Stimulated activated CD4-positive, alpha-beta T cell treated with anti-CD3 and anti-CD28 coated beads, Interleukin-12 subunit alpha, Interleukin-12 subunit beta, amount 100 ng/mL, for 24 hours (primary cell): ENCODE data around the gene PAK6.

ENCODE experiments used
- DNase-seq, 2 experiments: peaks; one replicate each; pipeline ENCODE4 v3.0.0-alpha.2; 2020; ENCODE audit warnings: low read depth in 2 of 2

PAK6 gene

GRCh38 chr15:40292246-40292645 is 53.4 kb downstream of the PAK6 start:
- no peak for DNase-seq

DNA sequence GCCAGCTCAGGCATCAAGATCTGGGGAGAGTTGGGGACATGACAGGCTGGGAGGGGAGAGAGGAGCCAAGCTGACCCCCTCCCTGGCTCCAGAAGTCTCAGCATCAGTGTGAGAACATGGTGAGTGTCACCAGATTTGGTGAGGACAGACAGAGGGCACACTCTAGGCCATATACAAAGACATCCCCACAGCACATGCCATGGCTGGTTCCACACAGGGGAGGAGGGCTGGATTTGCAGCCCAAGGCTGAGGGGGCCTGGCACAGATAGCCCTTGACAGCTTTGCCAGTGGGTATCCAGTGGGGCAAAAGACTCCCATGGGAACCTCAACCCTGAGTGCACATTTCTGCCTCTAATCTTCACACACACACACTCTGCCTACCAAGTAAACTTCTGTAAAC is 54.1 kb downstream of the PAK6 start:
- DNase-seq, result no peak

DNA sequence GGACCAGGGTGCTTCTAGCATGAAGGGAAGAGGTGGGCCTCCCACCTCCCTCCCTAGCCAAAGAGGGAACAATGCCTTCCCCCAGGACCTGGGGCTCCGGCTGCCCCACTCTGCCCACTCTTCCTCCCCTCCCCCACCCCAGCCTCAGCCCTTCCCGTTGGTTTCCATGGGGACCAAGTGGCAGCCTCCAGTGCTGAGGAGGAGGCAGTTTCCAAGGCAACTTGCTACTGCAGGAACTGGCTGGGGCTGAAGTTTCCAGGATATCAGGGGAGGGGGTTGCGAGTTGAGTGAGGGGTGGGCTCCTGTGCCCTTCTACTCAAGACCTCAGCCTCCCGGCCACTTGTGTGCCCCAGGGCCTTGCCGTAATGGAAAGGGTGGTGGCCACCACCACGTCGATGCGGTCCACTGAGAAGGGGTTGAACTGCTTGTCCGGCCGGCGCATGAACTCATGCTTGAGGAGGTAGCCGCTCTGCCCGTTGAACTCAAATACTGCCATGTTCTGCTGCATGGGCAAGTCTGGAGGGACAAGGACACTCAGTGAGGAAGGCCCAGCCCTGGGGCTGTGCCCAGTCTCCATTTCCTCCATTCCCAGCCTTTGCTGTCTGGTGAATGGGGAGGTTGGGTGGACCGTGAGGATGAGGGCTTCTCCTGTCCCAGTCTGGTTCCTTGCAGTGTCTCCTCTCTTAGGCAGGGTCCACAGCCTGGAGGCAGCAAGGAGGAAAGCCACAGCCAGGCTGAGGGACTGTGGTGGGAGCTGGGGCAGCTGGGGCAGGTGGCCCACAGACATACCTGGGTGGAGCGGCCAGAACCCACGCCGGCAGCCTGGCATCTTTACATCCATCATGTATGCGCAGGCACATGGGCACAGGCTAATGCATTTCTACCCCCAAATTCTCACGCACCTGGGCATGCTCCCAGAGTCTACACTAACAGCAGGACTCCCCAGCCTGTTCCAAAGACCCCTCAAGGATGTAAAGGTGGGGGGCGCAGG is 55.3 kb downstream of the PAK6 start:
- no peak for DNase-seq

- DNase-seq, result no peak
Observed at GRCh38 chr15:40295297-40295696, 56.4 kb downstream of the PAK6 start.

GRCh38 chr15:40295877-40296560 is 57.2 kb downstream of the PAK6 start:
- no peak for DNase-seq

DNA sequence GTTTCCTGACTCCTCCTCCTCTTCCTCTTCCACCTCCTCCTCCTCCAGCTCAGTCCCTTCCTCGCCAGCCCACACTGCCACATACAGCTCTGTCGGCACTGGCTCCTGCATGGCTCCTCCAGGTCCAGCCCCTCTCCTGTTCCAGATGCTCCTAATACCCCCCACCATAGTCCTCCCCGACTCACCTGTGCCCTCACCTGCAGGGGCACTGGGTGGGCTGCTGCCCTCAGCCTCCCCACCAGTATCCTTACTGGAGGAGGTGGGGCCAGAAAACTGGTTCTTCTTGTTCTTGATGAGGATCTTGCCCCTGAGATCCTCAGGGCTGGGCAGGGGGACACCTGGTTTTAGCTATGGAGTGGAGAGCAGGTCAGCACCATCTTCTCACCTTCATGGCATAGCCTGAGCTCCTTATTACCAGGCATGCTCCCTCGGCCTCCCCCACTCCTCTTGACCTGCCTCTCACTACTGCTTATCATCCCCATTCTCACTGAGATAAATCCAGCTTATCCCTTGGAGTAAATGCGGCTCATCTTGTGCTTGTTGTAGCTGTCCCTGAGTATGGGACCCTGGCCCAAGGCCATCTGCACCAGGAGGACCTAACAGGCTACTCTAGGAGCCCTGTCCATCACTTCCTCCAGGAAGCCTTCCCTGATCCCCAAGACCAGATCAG is 57.8 kb downstream of the PAK6 start:
- DNase-seq, result no peak

- DNase-seq, result no peak
Observed at GRCh38 chr15:40297356-40297755, 58.5 kb downstream of the PAK6 start.

DNA sequence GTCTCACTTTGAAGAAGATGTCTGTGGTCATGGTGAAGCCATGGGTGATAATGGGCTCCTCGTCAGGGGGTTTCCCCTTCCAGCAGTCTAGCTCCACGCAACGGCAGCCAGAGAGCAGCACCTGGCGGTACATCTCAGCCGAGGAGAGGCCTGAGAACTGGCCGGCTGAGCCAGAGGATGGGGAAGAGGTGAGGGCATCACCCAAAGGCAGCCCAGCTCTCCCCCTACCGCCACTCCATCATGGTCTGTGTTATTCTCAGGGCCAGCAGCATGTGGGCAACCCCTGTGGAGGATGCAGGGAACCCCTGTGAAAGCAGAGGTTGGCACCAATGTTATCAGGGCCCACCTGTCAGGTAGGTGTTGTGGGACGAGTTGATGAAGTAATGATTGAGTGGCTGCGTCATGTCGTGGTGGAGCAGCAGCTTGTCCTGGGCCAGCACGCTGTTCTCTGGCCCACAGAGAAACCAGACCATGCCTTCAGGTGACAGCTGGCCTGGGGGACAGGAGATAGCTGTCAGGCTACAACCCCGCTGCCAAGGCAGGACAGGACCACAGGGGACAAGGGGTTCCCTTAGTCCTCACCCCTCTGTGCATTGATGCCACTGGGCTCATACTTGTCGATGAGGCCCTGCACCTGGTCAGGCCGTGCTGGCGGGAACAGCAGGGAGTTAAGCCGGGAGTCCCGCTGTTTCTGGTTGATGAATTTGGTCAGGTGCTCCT is 59.5 kb downstream of the PAK6 start:
- DNase-seq, result no peak

DNA sequence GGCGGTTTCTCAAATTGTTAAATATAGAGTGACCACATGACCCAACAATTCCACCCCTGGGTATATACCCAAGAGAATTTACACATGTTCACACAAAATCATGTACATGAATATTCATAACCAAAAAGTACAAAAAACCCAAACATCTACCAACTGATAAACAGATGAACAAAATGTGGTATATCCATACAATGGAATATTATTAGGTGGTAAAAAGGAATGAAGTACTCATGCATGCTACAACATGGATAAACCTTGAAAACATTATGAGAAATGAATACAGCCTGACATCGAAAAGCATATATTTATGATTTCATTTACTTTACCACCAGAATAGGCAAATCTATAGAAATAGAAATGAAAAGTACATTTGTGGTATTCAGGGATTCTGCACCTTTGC is 61.5 kb downstream of the PAK6 start:
- DNase-seq, result no peak

DNA sequence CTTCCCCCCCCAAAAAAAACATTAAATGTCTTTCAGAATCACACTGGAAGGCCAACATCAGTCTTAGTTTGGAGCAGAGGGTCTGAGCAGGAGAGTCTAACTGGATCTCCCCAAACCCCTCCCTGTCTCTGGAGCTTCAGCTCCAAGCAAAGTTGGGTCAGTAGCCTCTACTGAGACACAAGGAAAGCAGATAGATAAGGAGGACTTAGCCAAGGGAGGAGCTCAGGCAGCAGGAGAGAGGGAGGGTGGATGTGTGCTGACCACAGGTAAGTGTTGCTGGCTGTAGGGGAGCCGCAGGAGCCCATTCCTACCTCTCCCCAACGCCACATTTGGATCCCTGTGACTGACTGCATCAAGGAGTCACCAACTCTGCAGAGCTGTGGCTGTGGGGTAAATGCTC is 61.9 kb downstream of the PAK6 start:
- no peak for DNase-seq

DNA sequence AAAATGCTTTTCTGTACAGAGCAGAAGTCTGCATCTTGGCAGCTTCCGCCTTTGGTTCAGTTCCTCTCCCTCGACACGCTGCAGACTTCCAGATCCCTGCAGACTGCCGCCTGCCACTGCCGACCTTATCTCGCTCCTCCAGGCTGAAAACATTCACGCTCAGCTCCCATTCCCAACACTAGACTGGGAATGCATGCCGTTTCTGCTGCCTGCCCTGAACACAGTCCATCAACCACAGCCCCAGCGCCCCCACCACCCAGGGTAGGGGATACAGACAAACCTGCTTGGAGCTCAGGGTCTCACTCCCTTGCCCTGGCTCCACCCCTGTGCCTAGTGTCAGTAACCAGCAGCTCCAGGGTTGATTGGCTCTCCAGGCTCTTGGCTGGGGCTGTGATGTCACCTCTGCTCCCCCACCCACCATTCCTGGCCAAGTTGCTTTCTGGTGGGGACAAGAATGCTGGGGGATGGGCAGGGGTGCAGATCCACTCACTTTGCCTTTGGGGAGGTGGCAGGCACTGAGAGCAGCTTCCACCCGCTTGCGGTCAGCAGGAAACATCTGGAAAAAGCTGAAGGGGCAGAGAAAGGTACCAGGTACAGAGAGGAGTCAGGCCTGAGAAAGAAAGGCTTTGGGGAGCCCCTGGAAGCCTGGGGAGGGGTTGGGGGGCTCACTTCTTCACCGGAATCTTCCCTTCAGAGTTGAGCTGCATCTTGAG is 62.8 kb downstream of the PAK6 start:
- no peak for DNase-seq

DNA sequence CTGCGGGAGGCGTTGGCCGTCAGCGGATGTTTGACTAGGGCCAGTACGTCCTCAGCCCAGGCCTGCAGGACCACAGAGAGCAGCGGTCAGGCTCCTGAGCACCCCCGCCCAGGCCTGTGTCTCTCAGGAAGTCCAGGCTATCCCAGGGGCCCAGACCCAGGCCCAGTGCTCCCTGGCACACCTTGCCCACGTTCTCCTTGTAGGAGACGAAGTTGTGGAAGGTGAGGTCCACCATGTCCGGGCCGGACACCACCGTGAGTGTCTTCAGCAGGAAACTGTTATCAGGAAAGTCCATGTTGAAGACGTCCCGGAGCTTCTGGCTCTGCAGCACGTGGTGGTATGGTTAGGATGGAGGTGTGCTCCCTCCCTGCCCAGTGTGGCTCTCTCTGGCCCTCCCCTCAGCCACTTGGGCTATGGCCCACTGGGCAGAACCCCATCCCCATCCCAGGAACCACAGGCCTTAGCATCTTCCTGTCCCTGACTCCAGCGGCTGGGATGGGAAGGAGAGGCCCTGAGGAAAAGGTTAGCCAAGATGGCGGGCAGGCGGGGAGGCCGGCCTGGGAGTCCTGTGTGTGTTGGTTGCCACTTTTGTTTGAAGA is 63.5 kb downstream of the PAK6 start:
- no peak for DNase-seq

DNA sequence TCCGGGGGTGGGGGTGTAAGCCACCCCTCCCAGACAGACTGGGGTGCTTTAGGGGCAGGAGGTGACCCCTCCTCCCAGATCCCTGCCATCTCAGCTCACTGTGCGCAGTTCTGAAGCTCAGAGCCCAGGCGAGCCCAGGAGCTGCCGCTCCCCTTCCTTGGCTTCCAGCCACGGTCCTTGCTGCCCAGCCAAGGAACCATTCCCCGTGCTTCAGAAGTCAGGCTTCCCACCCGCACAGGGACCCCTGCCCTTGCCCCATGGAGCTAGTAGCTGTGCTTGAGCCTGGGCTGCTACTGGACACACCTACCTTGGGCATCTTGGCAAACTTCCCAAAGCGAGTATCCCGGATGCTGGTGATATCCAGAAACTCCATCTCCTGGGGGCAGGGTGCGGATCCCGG is 64.1 kb downstream of the PAK6 start:
- DNase-seq, result no peak

- no peak for DNase-seq
Observed at GRCh38 chr15:40303576-40303975, 64.7 kb downstream of the PAK6 start.

DNA sequence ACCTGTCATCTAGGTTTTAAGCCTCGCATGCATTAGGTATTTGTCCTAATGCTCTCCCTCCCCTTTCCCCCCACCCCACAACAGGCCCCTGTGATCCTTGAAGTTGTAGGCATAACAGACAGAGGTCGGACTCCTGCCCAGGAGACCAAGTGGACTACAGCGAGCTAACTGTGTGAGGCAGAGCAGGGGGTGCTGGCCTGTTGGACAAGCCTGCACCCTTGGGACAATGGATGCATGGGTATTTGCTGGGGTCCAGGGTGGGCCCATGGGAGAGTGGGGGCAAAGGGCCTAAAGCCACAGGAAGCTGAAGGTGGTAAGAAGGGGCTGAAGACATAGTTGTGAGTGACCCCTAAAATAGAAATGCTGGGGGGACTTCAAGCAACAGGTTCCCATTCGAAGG is 66.4 kb downstream of the PAK6 start:
- no peak for DNase-seq

DNA sequence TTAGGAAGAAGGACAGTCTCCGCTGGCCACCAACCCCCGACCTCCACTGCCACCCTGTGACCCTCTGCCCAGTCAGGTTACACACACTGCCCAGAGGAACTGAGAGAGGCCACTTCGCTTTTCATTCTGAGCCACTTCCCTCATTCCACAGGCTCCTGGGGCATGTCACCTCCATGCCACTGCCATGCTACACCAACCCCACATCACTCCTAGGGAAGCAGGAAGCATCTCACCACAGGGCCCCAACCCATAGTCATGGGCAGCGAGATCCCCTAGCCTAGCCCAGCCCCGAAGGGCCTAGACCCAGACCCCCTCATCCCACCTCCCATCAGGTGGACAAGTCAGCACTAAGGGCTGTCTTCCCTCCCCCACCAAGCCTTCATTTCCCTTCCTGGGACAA is 67.5 kb downstream of the PAK6 start:
- no peak for DNase-seq

DNA sequence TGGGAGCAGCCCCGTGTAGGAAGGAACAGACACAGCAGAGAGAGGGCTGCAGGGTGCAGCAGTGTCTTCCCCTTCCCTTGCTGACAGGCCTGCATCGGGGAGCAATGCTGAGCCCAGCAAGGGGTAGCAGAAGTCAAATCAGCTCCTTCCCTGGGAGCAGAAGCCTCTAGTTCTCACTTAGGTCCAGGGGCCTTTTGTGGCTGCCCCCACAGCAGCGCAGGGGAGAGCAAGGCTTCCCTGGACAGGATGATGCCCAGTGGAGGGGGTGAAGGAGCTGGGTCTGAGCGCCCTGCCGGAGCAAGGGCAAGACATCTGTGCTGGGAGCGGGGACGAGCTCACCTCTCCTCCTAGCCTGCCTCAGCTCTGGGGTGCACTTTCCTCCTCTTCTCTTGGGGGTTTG is 68.0 kb downstream of the PAK6 start:
- no peak for DNase-seq

DNA sequence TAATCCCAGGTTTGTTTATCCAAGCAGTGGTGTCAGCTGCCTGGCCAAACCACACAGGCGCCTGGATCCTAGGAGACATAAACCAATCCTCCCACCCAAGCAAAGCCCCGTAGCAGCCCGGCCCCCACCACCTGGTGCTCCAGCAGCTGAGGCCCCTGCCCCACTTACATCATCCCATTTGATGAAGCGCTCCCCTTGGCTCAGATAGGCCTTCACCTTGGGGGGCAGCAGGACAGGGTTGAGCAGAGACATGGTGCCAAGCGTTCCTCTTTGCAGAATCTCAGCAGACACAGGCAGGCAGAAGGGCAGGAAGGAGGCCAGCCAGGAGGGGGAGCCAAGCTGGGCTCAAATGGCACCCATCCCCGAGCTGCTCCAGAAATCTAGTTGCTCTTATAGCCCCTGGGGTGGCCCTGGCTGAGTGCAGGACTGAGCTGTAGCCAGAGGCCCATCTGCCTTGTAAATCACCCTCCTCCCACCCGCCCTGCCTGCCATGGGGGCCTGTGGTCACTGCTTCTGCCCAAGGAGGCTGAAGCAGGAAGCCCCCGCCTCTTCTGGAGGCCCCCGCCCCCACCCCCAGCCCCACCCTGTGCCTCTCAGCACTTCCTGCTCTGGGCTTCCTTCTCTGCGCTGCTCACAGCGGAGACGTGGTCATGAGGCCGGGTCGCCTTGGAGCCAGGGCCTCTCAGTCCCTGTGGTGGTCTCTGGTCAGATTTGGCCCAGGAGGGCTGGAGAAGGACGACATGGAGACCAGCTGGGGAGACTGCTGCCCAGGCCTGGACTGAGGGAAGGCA is 68.8 kb downstream of the PAK6 start, which contains the start of gene PLCB2:
Gene PLCB2 (minus strand): TSS at position 515 of the 791 bp plus-strand sequence. CDS start 263 bp downstream, at position 252.
- DNase-seq, result peak in 1 of 2 experiments; percentile 54

DNA sequence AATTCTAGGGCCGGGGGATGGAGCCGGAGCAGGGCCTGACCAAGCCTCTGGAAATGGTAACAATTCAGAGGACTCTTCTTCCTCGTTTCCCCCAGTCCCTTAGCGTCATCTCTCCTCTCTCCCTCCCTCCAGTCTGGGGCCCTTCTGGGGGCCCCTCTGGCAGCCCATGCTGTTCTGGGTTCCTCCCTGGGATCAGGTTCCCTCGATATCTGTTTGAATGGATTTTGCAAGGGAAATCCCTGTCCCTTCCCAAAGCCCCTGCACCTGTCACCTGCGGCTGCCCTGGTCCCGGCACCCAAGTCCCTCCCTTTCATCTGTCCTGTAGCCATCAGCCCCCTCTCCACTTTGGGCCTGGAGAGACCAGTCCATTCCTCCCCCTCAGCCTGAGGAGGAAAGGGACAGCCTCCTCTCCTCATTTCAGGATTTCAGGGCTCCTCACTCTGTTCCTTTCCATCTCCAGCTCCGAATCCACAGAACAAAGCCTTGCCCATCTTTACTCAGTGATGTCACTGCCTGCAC is 70.5 kb downstream of the PAK6 start:
- no peak for DNase-seq
